Panc1 (cell line): ENCODE results near the gene LONP1. TPM values are rescaled to one million over a fixed set of nuclear protein-coding genes. Genes with fewer than 3 reads are reported as not detected.

Experiments used
- ATAC-seq: fragments of 200-7000 bp; cut with Tn5 transposase; 2 replicates; pipeline ENCODE4 v1.9.1; 2020; ENCODE audit warnings: mild to moderate bottlenecking, moderate library complexity
- BruUV-seq: library from RNA; stranded (reverse); fragments of 400-500 nt; replicated peaks from 2 replicates; lab custom pipeline; 2021; lab: Mats Ljungman, UMichigan
- CTCF ChIA-PET: fragments of 300-600 bp; sonication (Branson Sonifier 250); formaldehyde crosslinking; loops from one replicate; lab custom pipeline; 2022; ENCODE audit warnings: antibody characterized with exemption; lab: Charles Lee
- POLR2A ChIA-PET: fragments of 300-600 bp; sonication (Branson Sonifier 250); formaldehyde crosslinking; loops from one replicate; lab custom pipeline; 2022; ENCODE audit warnings: antibody characterized with exemption; lab: Charles Lee
- DNase-seq: peaks from one replicate; pipeline ENCODE4 v3.0.0-alpha.2; 2010; ENCODE audit warnings: low read depth, low spot score
- H3K27ac ChIP-seq: 2 replicates; pipeline ENCODE4 v1.5.1; 2011; ENCODE audit warnings: mild to moderate bottlenecking, low read length, inconsistent platforms
- H3K27me3 ChIP-seq: fragments of 200-500 bp; sonication (Bioruptor generic); 2 replicates; pipeline ENCODE4 v1.6.0; 2014; ENCODE audit warnings: low read length, inconsistent platforms; ENCODE audit not compliant: control insufficient read depth, insufficient read depth
- H3K36me3 ChIP-seq: fragments of 200-500 bp; sonication (Bioruptor generic); 2 replicates; pipeline ENCODE4 v1.5.1; 2014; ENCODE audit warnings: inconsistent platforms, mild to moderate bottlenecking, low read length, moderate library complexity; ENCODE audit not compliant: control insufficient read depth, insufficient read depth
- H3K4me1 ChIP-seq: 2 replicates; pipeline ENCODE4 v1.5.1; 2011; ENCODE audit warnings: inconsistent platforms, mild to moderate bottlenecking, low read length, moderate library complexity; ENCODE audit not compliant: control insufficient read depth, insufficient read depth
- H3K4me3 ChIP-seq, 2 experiments: 2 replicates each; pipeline ENCODE4 v1.5.1; 2011 to 2012; ENCODE audit warnings: low read depth in 2 of 2, low read length in 2 of 2, mild to moderate bottlenecking in 2 of 2, inconsistent platforms in 1 of 2, moderate library complexity in 1 of 2
- H3K9me3 ChIP-seq: fragments of 200-500 bp; sonication (Bioruptor generic); 2 replicates; pipeline ENCODE4 v1.5.1; 2014; ENCODE audit warnings: low read depth, mild to moderate bottlenecking, inconsistent platforms, low read length, moderate library complexity; ENCODE audit not compliant: control insufficient read depth, insufficient read depth
- CTCF ChIP-seq: fragments of 450-650 bp; IDR thresholded peaks from 2 replicates; pipeline ENCODE4 v1.5.1; 2017; ENCODE audit warnings: mild to moderate bottlenecking
- POLR2AphosphoS5 ChIP-seq: IDR thresholded peaks from 2 replicates; pipeline ENCODE4 v1.6.1; 2012; ENCODE audit warnings: mild to moderate bottlenecking, low read depth, low read length, moderate library complexity
- REST ChIP-seq, 2 experiments: IDR thresholded peaks; 2 replicates each; pipeline ENCODE4 v1.6.1; 2011 to 2012; ENCODE audit warnings: low read depth in 2 of 2, control low read depth in 1 of 2, low read length in 1 of 2, mild to moderate bottlenecking in 1 of 2, moderate library complexity in 1 of 2; ENCODE audit not compliant: insufficient read depth in 1 of 2
- SIN3A ChIP-seq: IDR thresholded peaks from 2 replicates; pipeline ENCODE4 v1.6.1; 2012; ENCODE audit warnings: low read depth, mild to moderate bottlenecking, low read length, moderate library complexity, borderline replicate concordance; ENCODE audit not compliant: insufficient read depth
- TCF7L2 ChIP-seq: IDR thresholded peaks from 2 replicates; pipeline ENCODE4 v1.6.1; 2011; ENCODE audit warnings: mild to moderate bottlenecking, low read depth, low read length, inconsistent platforms
- in situ Hi-C: cut with HindIII; loops from 2 replicates; pipeline ENCODE4 v1.10.0; 2016; ENCODE audit warnings: low sequenced_read_pairs, low pct_unique_long_range_greater_than_20kb
- intact Hi-C: fragments of 100-400 bp; cut with micrococcal nuclease; formaldehyde crosslinking; loops from one replicate; pipeline ENCODE4 v1.10.0; 2022; ENCODE audit not compliant: unreplicated experiment
- total RNA-seq: library from RNA; stranded (reverse); gene quantifications from one replicate; pipeline ENCODE4 v1.2.1, GENCODE V29; 2021; ENCODE audit not compliant: unreplicated experiment

The LONP1 gene
- total RNA-seq, 1 experiment from 2014 or later, result 93.0 TPM

- H3K4me3 ChIP-seq, result no peak overlapping the region
- no peaks in the 10 kb centered on the region for H3K4me1 ChIP-seq
- H3K36me3 ChIP-seq, result peaks cover 12% of the 10 kb centered on the region
- TF ChIP-seq CTCF (no peak), POLR2AphosphoS5 (no peak), SIN3A (no peak), TCF7L2 (no peak), REST (IDR thresholded peaks at IDR 0.05; ENCODE audit: insufficient read depth in 1 of 2, low read depth in 2 of 2, low read length in 1 of 2) (no peak)
- no peak overlapping the region for H3K27ac ChIP-seq
- BruUV-seq, result no TSS peak
- CTCF ChIA-PET, result no interaction called here
- in situ Hi-C loops (no loop called here), intact Hi-C loops (no loop called here)
- H3K27me3 ChIP-seq, result no peaks in the 10 kb centered on the region
- no peak for DNase-seq
- no peaks in the 10 kb centered on the region for H3K9me3 ChIP-seq
- POLR2A ChIA-PET, result no interaction called here
- 0 out of 2 replicates have a peak, but pooled peaks have one; percentile 5 for ATAC-seq
These were observed 52.9 kb downstream of the LONP1 start for GRCh38 chr19:5666921-5667610.

- peaks cover 12% of the 10 kb centered on the region for H3K36me3 ChIP-seq
- ChIA-PET POLR2A (interaction anchor here (0.6 kb wide), 1 partner anchor 9 kb away, joined by 3 read pairs; no protein-coding TSS in a partner anchor), CTCF (interaction anchor here (0.9 kb wide), 1 partner anchor 23 kb away, joined by 3 read pairs; no protein-coding TSS in a partner anchor)
- intact Hi-C loops (no loop called here), in situ Hi-C loops (no loop called here)
- BruUV-seq, result no TSS peak
- H3K4me1 ChIP-seq, result no peaks in the 10 kb centered on the region
- H3K4me3 ChIP-seq, result no peak overlapping the region
- ATAC-seq (0 out of 2 replicates have a peak, but pooled peaks have one; percentile 59), DNase-seq (no peak)
- no peaks in the 10 kb centered on the region for H3K9me3 ChIP-seq
- H3K27ac ChIP-seq, result no peak overlapping the region
- TF ChIP-seq SIN3A, result no peak
- no peak for TF ChIP-seq CTCF
- TF ChIP-seq TCF7L2, result no peak
- no peak for TF ChIP-seq POLR2AphosphoS5
- no peak for TF ChIP-seq REST (IDR thresholded peaks at IDR 0.05; ENCODE audit: insufficient read depth in 1 of 2, low read depth in 2 of 2, low read length in 1 of 2)
- no peaks in the 10 kb centered on the region for H3K27me3 ChIP-seq
These were observed 54.0 kb downstream of the LONP1 start for GRCh38 chr19:5665781-5666513.
